RWPE2 (cell line): ENCODE results near the gene VANGL2.
A peak's percentile ranks its signal among the peaks of the same experiment; 100 is the strongest.

Experiments
- ATAC-seq: fragments of 200-7000 bp; cut with Tn5 transposase; 3 replicates; pipeline ENCODE4 v1.9.1; 2021; ENCODE audit warnings: low read depth
- DNase-seq: peaks from one replicate; pipeline ENCODE4 v3.0.0-alpha.2; 2020; ENCODE audit warnings: low spot score
- H3K27ac ChIP-seq: fragments of 450-650 bp; 2 replicates; pipeline ENCODE4 v1.5.1; 2017; ENCODE audit warnings: mild to moderate bottlenecking; ENCODE audit not compliant: poor library complexity, severe bottlenecking
- H3K27me3 ChIP-seq: fragments of 250-450 bp; sonication (Bioruptor Pico); 2 replicates; pipeline ENCODE4 v1.5.1; 2021; ENCODE audit warnings: mild to moderate bottlenecking, moderate library complexity; ENCODE audit not compliant: insufficient read depth, poor library complexity, severe bottlenecking
- H3K36me3 ChIP-seq: fragments of 250-450 bp; sonication (Bioruptor Pico); 2 replicates; pipeline ENCODE4 v1.5.1; 2020; ENCODE audit warnings: low read depth, mild to moderate bottlenecking, moderate library complexity
- H3K4me1 ChIP-seq: fragments of 250-450 bp; sonication (Bioruptor Pico); 2 replicates; pipeline ENCODE4 v1.5.1; 2021; ENCODE audit warnings: mild to moderate bottlenecking, moderate library complexity; ENCODE audit not compliant: insufficient read depth, poor library complexity, severe bottlenecking
- H3K4me3 ChIP-seq: fragments of 250-450 bp; sonication (Bioruptor Pico); 2 replicates; pipeline ENCODE4 v1.5.1; 2021; ENCODE audit warnings: mild to moderate bottlenecking, moderate library complexity; ENCODE audit not compliant: severe bottlenecking
- H3K9me3 ChIP-seq: fragments of 250-450 bp; sonication (Bioruptor Pico); 2 replicates; pipeline ENCODE4 v1.5.1; 2021; ENCODE audit warnings: mild to moderate bottlenecking, moderate library complexity; ENCODE audit not compliant: severe bottlenecking
- TF ChIP-seq, protein P1 (sequence below): fragments of 450-650 bp; IDR thresholded peaks from one replicate; pipeline ENCODE4 v1.5.1; 2017; ENCODE audit warnings: mild to moderate bottlenecking, moderate library complexity; ENCODE audit not compliant: poor library complexity, severe bottlenecking

The VANGL2 gene

DNA sequence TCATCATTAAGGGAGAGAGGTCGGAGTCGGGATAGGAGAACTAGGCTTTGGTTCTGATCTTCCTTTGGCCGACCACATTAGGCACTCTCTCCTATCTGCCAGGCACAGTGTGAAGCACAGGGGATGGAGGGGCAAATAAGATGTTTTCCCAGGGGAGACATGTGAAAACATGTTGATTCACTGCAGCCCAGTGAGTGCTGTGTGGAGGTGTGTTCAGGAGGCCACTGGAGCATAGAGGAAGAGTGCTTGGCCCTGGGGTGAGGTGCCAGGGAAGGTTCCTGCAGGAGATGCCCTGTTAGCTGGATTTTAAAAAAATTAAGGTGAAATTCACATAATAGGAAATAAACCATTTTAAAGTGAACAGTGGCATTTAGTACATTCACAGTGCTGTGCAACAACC is 3.7 kb downstream of the VANGL2 start:
- TF ChIP-seq, protein P1, sequence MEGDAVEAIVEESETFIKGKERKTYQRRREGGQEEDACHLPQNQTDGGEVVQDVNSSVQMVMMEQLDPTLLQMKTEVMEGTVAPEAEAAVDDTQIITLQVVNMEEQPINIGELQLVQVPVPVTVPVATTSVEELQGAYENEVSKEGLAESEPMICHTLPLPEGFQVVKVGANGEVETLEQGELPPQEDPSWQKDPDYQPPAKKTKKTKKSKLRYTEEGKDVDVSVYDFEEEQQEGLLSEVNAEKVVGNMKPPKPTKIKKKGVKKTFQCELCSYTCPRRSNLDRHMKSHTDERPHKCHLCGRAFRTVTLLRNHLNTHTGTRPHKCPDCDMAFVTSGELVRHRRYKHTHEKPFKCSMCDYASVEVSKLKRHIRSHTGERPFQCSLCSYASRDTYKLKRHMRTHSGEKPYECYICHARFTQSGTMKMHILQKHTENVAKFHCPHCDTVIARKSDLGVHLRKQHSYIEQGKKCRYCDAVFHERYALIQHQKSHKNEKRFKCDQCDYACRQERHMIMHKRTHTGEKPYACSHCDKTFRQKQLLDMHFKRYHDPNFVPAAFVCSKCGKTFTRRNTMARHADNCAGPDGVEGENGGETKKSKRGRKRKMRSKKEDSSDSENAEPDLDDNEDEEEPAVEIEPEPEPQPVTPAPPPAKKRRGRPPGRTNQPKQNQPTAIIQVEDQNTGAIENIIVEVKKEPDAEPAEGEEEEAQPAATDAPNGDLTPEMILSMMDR, result no peak
- Histone ChIP-seq H3K27me3 (no peaks in the 10 kb centered on the region), H3K9me3 (no peaks in the 10 kb centered on the region), H3K4me3 (no peak overlapping the region), H3K27ac (no peak overlapping the region), H3K36me3 (no peaks in the 10 kb centered on the region), H3K4me1 (peaks cover 40% of the 10 kb centered on the region)
- ATAC-seq, result no peak
- DNase-seq, result no peak

DNA sequence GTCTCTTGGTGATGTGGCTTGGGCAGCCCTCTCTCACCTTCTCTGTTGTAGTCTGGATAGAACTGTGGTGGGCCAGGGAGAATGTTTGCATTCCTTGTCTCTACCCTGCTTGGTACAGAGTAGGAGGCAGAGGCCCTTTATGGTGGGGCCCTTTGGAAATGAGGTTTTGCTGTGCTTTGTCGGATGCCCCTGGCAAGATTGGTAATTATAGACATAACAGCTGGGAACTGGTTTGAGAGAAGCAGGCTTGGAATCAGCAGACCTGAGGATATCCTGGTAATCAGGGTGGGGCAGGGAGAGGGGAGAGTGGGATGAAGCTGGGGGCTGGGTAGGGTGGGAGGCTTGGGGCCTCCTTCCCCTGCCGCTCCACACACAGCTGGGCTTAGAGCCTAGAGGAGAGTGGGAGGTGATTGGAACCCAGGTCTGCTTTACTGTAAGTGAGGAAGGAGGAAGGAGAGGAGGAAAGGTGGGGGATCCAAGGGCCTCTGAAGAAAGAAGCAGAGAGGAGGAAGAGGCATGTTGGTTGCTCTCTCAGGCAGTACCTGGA is 5.0 kb downstream of the VANGL2 start:
- TF ChIP-seq, protein P1, result no peak
- no peak for DNase-seq
- H3K27me3 ChIP-seq, result no peaks in the 10 kb centered on the region
- ATAC-seq, result no peak
- H3K27ac ChIP-seq, result peak overlapping the region; percentile 86
- H3K4me1 ChIP-seq, result peaks cover 41% of the 10 kb centered on the region
- H3K36me3 ChIP-seq, result no peaks in the 10 kb centered on the region
- no peak overlapping the region for H3K4me3 ChIP-seq
- no peaks in the 10 kb centered on the region for H3K9me3 ChIP-seq

DNA sequence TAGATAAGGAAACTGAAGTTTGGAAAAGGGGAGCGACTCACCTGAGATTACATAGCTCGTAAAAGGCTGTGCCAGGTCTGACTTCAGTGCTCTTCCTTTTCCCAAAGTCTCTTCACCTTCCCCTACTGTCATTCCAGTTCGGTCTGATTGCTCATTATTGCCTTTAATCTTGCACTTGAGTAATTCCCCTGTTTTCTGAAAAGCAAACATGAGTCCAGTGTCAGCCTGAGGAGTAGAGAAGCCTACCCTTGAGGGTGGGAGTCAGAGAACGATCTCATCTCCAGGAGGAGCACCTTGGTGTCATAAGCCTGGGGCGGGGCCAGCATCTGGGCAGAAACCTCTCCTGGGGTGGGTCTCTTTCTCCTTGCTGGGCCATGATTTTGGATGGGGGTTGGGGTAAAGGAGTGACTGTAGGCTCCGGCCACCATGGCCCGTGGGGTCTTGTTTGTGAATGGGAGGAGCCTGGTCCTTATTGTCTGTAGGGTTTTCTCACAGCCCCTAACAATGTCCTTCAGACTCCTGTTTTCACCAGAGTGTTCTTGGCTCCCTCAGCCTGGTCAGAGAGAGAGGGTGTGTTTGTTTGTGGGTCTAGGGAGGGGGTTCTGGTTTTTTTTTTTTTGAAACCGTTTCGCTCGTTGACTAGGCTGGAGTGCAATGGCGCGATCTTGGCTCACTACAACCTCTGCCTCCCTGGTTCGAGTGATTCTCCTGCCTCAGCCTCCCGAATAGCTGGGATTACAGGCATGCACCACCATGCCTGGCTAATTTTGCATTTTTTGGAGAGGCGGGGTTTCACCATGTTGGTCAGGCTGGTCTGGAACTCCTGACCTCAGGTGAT is 6.0 kb downstream of the VANGL2 start:
- H3K9me3 ChIP-seq, result no peaks in the 10 kb centered on the region
- H3K27me3 ChIP-seq, result no peaks in the 10 kb centered on the region
- H3K4me1 ChIP-seq, result peaks cover 41% of the 10 kb centered on the region
- ATAC-seq (no peak), DNase-seq (no peak)
- H3K27ac ChIP-seq, result peak overlapping the region; percentile 86
- TF ChIP-seq, protein P1, result no peak
- H3K4me3 ChIP-seq, result no peak overlapping the region
- no peaks in the 10 kb centered on the region for H3K36me3 ChIP-seq

DNA sequence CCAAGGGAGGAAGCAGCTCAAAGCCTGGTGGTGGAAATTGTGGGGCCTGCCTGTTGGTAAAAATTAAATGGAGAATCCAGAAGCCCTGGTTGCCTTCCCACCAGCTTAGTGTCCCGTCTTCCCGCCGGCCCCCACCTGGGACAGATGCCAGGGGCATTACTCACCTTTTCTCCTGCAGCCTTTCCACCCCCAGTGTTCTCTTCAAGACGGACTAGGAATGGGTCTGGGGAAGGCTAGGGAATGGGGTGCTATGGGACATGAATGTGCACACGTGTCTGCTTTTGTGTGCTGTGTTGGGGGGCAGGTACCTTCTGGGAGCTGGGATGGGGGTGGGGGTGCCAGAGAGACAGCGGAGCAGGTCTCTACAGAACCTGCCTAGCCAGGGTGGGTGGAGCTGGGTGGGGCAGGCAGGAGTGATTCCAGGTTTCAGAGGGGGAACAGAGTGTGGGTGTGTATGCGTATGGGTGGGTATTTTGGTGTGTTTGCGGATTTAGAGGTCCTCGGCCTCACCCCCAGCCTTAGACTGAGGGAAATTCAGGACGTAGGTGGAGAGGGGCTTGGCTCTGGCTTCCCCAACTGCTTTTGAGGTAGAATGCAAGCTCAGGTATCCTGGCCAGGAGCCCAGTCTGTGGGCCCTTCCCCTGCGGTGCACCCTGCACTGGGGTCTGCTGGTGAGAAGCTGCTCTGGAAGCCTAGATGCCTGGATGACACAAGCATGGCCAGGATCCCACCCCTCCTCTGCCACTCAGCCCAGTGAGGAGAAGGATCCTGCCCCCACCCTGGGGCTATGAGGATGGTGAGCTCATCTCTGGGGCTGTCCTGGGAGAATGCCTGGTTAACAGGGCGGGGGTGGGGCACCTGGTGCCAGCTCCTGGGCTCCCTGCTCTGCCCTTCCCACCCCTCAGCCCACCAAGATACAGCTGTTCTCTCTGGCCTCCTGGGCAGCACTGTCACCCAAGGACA is 7.8 kb downstream of the VANGL2 start:
- ATAC-seq (peak; percentile 88), DNase-seq (peak; percentile 90)
- H3K27ac ChIP-seq, result peak overlapping the region; percentile 86
- no peaks in the 10 kb centered on the region for H3K36me3 ChIP-seq
- TF ChIP-seq, protein P1, result no peak
- peaks cover 41% of the 10 kb centered on the region for H3K4me1 ChIP-seq
- H3K9me3 ChIP-seq, result no peaks in the 10 kb centered on the region
- peak overlapping the region; percentile 6 for H3K4me3 ChIP-seq
- H3K27me3 ChIP-seq, result no peaks in the 10 kb centered on the region
